GM19238 (cell line): ENCODE data around the gene STUM.

ENCODE experiments used
- DNase-seq: peaks from one replicate; pipeline ENCODE4 v3.0.0; 2011; ENCODE audit warnings: low spot score; ENCODE audit not compliant: insufficient read length

STUM gene

DNA sequence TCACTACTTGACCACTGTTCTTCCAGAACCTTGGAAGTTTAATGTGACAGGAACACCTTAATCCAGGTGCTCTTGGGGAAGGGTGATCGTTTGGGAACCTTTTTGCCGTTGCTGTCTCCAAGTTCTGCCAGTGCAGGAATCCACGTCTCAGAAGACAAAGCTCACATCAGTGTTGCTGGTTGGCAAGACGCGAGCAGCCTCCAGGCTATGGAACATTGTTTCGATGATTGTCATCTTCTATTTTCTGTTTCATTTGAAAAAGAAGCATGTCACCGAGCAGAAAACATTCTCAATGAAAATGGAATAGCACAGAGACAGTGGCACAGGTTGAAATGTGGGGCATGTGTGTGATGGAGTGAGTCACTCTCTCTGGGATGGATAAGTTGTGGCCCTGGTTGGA is 11.7 kb downstream of the STUM start:
- no peak for DNase-seq

DNA sequence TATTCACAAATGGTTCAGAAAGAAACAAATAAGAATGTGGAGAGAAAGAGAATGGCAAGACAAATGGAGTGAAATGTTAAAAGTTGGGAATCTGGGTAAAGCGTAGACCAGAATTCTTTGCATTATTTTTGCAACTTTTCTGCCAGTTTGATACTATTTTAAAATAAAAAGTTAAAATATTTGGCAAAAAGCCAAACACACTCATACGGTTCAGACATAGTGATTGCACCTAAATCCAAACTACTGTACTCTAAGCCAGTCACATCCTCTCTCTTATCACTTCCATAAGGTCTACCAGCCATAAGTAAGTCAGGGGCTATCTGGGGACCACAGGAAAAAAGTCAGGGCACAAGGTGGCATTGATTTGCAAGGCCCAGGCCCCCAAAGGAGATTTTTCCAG is 14.4 kb downstream of the STUM start:
- DNase-seq, result no peak

DNA sequence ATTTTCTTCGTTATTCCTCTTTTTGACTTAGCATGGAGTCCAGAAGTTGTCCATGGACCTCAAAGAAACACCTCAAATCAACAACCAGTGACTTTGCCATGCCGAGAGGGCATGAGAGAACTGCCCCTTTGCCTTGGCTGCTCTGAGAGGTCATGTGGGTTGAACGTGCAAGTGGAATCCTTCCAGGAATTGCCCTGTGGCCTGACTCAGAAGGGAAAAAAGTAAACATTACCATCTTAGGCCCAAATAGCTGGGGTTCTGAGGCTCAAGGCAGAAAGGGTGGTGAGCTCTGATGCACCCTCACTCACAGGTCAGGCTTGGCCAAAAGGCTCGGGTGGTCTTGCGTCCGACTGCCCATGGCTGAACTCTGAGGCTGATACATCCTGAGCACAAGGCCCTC is 15.1 kb downstream of the STUM start:
- no peak for DNase-seq

DNA sequence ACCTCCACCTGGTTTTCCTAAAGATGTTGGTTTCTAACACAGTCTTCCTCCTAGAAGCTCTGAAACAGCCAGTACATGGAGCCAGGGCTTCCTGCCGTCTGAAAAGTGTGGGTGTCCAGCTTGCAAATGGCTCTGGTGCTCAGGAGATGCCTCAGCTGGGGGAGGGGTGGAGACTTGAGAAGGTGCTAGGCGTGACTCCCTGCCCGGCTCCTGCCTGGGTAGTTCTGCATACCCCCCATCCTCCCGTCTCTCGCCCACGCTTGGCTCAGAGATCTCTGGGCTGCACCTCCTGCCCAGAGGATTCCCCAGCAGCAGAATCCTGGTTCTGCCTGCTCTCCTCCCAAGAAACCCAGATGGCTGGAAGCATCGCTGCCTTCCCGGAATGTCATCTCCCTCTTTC is 16.9 kb downstream of the STUM start:
- no peak for DNase-seq

DNA sequence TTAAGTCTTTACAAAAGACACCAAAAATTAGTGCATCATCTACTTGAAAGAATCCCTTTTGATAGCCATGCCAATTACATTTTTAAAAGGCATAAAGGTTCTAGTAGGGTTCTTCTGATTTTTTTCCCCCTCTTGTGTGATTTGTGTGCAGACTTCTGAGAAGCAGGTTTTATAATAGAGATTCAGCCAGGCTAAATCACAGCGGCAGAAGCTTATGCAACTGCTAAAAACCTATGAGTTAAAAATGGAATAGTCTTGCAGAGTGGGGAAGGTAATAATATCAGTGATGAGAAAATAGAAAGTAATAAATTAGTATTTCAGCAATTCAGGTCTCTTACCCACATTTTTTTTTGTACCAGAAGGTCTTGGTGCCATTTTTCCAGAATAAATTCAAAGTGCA is 17.7 kb downstream of the STUM start:
- no peak for DNase-seq

DNA sequence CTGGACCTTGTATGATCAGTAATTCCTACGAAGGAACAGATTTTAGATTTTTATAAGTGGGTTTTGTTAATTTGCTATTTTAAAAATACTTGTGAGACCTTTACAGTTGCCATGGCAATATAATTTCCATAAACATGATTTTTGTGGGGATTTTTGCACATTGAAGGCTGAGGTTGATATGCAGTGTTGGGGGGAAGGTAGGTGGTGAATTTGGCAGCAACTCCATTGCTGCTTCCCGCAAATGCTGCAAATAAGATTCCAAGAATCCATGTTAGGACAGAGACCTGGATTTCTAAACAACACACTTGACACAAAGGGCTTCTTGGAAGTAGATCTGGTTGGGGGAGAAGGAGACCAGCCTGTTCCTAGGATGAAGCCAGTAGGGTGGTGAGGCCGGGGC is 18.2 kb downstream of the STUM start:
- DNase-seq, result no peak

DNA sequence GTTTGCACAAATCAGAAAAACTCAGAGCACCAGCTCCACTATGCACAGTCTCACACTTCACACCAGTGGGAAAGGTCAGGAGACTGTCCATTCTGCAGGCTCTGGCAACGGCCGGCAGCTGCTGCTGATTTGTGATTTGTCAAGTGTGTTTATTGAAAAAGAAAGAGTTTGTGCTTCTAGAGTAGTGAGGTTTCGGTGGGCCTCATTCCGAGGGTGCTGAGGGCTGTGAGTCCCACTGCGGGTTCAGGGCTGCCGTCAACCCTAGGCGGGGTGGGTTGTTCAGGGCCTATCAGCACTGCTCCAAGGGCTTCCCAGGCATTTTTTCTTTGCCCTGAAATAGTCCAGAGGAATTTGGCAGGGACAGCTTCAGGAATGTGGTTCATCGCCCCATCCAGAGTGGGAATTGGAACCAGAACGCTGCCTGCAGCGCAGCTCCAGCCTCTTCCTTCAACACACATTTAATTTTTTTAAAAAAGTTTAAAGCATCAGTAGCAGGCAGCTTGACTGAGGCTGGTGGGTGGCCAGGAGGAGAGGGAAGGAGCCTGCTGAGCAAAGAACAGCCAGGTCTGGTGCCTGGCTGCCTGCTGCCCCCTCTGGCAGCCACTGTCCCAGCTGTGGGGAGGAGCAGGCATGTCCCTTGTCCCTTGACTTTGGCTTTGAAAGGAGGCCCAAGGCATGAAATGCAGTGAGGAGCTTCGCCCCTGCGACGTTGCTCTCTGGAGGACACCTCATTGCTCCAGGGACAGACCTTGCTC is 19.7 kb downstream of the STUM start:
- no peak for DNase-seq

DNA sequence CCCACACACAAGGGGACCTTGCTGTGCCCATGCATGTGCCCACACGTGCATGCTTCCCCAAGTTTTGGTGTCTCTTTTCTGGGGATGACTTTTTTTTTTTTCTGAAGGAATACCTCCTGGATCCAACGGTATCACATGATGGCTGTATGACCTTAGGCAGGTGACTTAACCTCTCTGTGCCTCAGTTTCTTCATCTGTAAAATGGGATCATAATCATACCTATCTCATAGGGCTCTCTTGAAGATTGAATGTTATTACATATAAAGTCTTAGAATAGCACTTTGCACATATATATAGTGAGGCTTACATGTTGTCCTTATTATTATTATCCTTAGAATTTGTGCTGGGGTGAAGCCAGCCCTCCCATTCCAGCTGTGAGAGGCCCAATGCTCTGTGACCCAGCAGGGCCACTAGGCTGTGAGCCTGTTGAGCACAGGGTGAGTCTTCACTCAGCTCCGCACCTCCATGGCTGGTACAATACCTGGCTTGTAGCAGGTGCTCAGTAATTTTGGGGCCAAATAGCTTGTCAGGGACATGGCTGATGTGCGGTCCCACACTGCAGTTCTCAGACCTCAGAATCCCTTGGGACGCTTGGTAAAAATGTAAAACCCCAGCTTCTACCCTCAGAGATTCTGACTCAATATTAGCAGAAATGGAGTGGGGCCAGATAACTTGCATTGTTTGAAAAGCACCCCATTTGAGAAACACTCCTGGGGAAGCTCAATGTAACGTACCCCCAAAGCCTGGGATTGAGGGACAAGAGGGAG is 20.6 kb downstream of the STUM start:
- no peak for DNase-seq

DNA sequence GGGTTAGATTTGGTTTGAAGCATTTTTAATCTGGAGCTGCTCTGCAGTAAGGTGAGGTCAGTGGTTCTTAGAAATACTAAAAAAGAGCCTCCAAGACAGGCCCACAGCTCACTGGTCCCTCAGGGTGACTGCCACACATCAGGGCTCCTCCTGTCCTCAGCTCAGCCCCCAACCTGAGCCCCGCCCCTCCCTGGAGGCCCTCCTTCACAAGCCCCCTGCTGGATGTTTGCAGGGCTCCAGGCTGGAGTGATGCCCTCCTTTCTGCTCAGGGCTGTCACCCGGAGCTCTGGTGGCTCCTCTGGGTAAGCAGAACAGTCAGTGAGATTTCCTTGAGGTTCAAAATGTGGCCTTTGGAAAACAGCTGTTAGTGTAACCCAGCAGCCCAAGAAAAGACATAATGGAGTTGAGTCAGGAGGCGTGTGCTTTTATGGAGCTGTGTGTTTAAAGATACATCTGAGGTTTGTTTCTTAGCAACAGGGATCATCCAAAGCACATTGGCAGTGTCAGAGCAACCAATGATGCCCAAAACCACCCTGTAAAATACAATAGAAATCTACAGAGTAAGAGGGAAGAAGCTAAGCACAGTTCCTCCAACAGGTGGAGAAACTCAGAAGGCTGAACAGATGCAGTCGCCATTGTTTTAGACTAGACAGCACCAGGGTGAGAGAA is 21.4 kb downstream of the STUM start:
- peak; percentile 44 for DNase-seq

DNA sequence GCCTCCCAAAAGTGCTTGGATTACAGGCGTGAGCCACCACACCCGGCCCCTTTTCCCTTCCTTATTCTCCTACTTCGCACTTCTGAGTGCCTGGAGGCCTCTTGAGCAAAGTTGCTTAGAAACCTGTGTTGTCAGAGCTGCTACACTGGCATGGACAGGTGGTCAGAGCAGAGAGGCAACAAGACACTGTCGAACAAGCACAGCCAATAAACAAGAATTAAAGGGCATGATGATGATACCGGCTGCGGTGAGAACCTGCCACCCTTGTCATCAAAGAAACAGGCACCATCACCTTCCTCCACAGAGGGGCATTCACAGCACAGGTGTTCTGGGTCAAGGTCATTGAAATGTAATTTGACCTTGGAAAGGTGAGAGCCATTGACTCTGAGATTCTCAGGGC is 23.3 kb downstream of the STUM start:
- no peak for DNase-seq

DNA sequence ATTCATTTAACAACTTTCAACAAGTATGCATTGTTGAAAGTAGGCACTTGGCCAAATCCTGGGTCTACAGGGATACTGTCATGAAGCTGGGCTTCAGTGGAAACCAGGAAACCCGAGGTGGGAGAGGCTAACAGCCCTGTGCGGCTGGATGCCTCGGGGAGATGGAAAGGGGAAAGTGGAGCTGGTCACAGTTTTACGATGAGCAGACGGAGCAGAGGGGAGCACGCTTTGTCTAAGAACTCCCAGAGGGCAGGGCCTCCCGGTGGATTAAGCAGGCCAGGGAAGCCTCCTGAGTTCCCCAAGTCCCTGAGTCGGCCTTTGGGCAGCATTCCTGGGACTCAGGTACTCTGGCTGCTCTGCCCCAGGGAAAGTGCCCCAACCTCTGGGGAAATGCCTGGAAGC is 23.8 kb downstream of the STUM start:
- DNase-seq, result no peak

DNA sequence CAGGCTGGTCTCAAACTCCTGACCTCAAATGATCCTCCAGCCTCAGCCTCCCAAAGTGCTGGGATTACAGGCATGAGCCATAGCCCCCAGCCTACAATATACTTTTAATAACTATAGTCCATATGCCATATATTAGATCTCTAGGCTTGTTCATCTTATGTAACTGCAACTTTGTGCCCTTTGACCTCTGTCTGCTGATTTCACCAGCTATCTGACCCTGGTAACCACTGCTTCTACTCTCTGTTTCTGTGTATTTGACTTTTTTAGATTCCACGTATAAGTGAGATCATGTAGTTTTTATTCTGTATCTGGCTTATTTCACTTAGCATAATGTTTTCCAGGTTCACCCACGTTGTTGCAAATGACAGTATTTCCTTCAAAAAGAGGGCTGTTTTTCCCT is 25.5 kb downstream of the STUM start:
- no peak for DNase-seq

DNA sequence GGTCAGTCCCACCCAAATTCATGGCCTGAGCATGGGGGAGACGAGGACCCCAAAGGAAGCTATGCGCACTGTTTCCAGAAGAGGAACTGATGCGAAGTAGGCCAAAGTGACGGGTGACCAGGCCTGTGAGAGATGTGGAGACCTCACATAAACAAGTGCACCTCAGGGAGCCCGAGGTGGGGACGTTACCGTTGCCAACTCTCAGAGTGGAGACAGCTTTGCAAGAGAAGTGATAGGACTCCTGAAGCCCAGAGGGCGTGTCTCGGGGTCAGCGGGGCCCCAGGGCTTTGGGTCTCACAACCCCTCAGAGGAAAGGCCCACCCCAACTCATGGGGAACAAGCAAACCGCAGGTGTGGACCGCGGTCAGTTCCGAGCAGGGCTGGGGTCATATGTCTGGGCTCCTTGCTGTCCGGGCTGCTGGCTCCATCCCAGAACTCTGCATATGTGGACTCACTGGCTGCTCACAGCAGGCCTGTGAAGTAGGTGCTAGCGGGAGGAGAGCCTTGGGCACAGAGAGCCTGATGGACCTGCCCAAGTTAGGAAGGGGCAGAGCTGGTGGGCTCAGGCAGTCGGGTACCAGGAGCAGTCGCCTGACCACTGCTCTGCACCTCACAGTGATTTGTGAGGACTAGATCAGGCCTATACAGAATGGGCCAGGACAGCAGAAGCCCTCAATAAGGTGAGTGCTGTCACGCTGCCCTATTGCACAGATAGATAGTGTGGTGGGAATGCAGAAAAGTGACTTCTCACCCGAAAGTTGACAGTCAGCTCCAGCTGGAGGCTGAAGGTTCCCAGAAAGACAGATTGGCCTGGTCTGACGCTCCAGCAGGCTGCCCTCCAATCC is 26.2 kb downstream of the STUM start:
- DNase-seq, result no peak

DNA sequence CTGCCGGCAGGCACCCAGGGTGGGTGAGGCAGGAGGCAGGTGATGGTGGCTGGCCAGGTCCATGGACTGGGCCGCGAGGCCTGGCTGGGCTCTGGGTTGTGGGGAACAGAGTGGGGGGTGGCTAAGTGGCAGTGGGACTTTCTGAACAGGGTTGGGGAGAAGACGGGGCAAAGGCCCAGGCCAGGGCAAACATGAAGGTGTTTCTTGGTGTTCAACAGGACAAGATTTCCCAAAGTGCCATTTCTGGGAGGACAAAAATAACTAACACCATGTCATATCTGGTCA is 26.8 kb downstream of the STUM start:
- DNase-seq, result no peak

DNA sequence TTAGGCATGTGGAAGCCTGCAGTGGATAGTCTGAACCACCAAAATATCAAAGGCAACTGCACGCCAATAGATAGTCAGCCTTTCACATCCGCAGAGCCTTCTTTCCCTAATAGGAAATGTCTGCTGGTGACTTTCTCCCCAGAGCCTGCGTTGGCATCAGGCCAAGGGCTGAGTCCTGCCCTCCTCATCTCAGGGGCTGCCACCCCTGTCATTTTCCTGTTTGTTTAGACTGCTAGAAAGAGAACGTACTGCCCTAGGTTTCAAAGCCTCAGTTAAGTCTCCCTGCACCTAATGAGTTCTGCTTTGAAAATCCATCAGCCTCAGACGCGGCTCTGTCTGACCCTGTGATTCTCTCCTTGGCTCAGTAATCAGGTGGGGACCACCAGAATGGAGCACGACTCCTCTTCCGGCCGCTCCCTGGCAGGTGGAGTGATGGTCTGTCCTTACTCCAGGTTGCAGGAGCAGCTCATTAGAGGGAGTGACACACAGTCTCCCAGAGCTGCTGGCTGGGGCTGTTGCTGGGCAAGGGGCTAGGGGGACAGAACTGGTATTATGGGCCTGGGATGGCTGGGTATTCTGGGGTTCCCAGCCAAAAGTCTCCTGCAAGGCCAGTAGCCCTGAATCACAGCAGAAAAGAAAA is 27.3 kb downstream of the STUM start:
- no peak for DNase-seq

DNA sequence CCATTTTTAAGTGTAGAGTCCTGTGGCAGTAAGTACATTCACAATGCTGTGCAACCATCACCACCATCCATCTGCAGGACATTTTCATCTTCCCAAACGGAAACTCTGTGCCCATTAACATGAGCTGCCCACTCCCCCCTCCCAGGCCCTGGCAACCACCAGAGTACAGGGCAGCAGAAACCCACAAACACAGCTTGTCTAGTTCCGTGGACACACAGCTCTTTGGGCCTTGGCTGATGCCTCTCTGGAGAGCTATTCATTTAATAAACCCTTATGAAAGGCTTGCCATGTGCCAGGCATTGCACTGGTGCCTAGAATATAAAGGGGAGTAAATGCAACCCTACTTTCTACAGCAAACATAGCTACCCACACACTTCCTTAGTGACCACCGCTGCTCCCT is 28.0 kb downstream of the STUM start:
- no peak for DNase-seq

DNA sequence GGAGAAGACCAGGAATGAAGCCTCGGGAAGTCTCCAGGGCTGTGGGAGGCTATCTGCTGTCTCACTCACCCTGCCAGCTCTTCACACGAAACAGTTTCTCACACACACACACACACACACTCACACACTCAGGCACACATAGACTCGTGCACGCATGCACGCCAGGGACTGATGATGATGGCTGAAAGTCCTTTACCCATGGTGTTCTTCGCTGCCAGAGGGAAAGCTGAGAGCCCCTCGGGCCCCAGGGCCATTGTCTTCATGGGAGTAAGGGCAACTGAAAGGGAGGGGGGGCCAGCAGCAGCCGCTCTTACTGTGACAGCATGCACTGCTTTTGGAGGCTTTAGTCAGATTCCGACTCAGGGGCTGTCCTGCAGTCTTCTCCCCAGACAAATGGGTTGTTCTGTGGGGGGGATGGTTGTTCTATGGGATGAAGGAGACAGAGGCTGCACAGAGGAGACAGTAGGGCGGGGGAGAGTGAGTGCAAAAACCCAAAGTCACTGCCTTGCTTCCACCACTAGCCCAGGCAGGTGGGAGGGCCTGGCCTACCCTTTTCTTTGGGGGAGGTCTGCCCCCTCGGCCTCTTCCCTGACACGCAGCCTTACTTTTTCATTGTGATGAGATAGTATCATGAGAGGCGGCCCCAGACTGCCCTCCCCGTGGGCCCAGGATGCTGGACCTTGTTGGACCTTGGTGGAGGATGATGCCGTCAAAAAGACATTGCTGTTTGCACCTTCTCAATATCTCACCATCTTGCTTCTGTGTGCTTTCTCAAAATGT is 29.0 kb downstream of the STUM start:
- DNase-seq, result no peak

DNA sequence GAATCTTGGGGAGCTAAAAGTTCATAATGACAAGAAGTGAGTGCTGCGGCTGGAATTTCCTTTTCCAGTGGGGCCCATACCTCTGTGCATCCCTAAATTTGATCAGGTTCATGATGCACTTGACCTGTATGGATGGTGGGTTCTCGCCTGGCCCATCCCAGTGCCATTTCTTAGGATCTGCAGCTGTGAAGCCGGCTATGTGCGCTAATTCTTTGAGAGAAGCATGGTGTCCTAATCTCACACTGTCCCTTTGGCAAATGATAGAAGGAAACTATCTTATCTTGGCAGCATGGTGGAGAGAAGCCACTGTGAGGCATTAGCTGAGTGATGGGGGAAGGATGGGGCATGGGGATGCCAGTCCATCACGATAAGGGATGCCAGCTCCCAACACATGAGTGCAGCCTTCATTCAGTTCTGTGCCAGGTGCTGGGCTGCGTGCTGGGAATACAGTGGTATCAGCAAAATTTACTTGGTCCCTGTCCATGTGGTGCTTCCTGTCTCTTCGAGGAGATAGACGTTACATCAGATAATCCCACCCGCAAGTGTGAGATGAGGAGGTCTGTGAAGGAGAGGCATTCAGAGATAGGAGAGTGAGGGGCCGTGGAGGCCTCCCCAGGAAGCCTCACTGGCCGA is 30.5 kb downstream of the STUM start:
- no peak for DNase-seq

DNA sequence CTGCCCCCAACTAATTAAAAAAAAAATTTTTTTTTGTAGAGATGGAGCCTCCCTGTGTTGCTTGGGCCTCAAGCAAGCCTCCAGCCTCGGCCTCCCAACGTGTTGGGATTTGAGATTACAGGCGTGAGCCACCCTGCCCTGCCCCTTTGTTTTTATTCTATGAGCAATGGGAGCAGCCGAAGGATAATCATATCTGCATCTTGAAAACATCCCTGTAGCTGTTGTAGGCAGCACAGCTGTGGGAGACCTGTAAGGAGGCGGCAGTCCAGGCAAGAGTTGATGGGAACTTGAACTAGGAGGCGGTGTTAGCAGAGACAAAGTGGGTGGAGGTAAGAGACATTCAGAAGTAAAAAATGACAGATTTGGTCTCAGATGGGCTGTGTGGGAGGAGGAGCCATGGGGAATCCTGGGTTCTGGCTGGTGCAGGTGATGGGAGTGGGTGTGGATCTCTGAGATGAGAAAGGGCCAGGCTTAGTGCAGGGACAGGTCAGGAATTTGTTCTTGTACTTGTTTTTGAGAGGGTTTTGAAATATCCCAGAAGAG is 31.3 kb downstream of the STUM start:
- no peak for DNase-seq
